ENCODE results near the gene MYH13.

MYH13 gene

GRCh38 chr17:10316801-10317542 is 55.8 kb downstream of the MYH13 start:
- no peak overlapping the region for H3K27ac ChIP-seq
- TF ChIP-seq, protein P1, sequence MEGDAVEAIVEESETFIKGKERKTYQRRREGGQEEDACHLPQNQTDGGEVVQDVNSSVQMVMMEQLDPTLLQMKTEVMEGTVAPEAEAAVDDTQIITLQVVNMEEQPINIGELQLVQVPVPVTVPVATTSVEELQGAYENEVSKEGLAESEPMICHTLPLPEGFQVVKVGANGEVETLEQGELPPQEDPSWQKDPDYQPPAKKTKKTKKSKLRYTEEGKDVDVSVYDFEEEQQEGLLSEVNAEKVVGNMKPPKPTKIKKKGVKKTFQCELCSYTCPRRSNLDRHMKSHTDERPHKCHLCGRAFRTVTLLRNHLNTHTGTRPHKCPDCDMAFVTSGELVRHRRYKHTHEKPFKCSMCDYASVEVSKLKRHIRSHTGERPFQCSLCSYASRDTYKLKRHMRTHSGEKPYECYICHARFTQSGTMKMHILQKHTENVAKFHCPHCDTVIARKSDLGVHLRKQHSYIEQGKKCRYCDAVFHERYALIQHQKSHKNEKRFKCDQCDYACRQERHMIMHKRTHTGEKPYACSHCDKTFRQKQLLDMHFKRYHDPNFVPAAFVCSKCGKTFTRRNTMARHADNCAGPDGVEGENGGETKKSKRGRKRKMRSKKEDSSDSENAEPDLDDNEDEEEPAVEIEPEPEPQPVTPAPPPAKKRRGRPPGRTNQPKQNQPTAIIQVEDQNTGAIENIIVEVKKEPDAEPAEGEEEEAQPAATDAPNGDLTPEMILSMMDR (conservative IDR thresholded peaks at IDR 0.05) = peak; percentile 51

GRCh38 chr17:10314329-10314728 is 58.5 kb downstream of the MYH13 start:
- no peak overlapping the region for H3K27ac ChIP-seq
- TF ChIP-seq, protein P1 (conservative IDR thresholded peaks at IDR 0.05) = no peak

- TF ChIP-seq, protein P1 (conservative IDR thresholded peaks at IDR 0.05) = no peak
- peak overlapping the region; percentile 97 for H3K27ac ChIP-seq
Measured at GRCh38 chr17:10313037-10313672, 59.7 kb downstream of the MYH13 start.

- peak overlapping the region; percentile 97 for H3K27ac ChIP-seq
- TF ChIP-seq, protein P1 (conservative IDR thresholded peaks at IDR 0.05) = no peak
Measured at GRCh38 chr17:10311131-10311530, 61.7 kb downstream of the MYH13 start.

GRCh38 chr17:10309003-10309974 is 63.5 kb downstream of the MYH13 start:
- H3K27ac ChIP-seq = peak overlapping the region; percentile 97
- TF ChIP-seq, protein P1 (conservative IDR thresholded peaks at IDR 0.05) = no peak

DNA sequence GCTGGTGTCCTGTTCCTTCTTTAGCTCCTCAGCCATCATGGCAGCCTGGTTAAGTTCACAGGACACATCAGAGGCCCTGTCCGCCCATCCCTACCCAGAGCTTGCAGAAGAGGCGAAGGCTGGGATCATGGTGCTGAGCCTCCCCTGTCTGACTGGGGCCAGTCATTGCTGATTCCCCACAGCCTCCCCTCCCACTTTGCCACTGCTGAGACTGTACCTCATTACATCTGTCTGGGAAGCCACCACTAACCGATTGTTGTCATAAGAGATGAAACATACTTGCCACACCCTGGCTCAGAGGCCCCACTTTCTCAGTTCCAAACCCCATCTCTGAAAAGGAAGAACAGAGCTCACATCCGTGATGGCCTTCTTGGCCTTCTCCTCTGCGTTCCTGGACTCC is 66.2 kb downstream of the MYH13 start:
- no peak overlapping the region for H3K27ac ChIP-seq
- TF ChIP-seq, protein P1 (conservative IDR thresholded peaks at IDR 0.05) = no peak

- H3K27ac ChIP-seq = no peak overlapping the region
- TF ChIP-seq, protein P1 (conservative IDR thresholded peaks at IDR 0.05) = no peak
Measured at GRCh38 chr17:10305398-10305797, 67.4 kb downstream of the MYH13 start.

All from VCaP (cell line).